NOMO-1 (cell line): ENCODE data around the gene C1QB.
A peak's percentile ranks its signal among the peaks of the same experiment; 100 is the strongest.
"Not testable (repeated sequence)": the region's sequence is repeated elsewhere in the genome, so short reads cannot be mapped to it uniquely, and the experiment has no call there.

Experiments
- DNase-seq, 2 experiments: peaks; one replicate each; lab custom pipeline; 2025; ENCODE audit not compliant: unreplicated experiment in 2 of 2; lab: John Stamatoyannopoulos, UW

Gene C1QB

DNA sequence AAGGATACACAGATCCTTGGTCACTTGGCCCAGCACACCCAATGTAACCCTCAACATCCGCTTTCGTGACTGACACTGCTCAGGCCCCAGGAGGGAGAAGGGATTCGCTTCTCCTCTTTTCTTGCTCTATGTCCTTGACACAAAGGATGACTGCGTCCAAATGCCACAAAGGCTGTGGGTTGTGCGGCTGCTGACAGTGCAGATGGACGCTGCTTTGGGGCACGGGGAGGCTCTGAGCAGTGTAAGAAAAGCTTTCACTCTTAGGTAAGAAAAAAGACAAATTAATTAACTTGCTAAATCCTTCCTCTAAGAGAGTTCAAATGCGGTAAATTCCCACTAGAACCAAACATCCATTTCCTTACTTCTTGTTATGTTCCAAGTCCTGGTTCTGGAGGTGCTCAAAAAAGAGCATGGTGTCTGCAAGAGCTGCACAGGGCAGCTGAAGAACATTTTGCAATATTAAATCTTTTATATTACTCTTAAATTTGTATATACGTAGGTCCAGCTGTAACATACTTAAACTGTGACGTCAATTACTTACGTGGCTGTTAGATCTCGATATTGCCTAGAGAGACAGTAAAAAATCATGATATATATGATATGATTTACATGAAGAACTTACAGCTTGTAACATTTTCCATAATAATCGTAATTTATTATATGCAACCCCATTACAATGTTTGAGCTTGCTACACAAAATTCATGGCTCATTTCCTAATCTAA is 38.2 kb downstream of the C1QB start:
- DNase-seq = no peak

DNA sequence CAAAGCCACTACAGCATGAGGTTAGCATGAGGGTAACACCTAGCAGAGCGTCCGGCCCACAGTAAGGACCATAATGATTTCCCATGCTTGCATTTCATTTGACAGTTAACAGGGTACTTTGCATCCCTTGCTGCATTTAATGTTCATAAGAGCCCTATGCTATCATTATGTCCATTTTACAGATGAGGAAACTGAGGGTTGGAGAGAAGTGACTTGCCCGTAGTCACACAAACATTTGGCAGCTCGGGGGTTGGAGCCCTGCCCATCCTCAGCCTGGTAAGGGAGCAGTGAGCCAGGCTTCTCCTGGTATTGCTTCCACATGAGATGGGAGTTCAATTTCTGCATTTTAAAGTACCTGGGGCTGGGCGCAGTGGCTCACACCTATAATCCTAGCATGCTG is 41.1 kb downstream of the C1QB start:
- DNase-seq = no peak

DNA sequence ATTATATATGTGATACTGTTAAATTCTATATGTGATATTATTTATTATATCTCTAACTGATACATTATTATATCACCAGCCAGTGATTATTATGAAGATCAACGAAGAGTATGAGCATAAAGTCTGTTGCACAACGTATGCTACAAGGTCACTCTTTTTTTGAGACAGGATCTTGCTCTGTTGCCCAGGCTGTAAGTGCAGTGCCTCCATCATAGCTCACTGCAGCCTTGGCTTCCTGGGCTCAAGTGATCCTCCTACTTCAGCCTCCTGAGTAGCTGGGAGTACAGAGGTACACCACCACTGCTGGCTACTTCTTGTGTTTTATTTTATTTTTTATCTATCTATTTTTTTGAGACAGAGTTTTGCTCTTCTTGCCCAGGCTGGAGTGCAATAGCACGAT is 43.6 kb downstream of the C1QB start:
- no peak for DNase-seq

DNA sequence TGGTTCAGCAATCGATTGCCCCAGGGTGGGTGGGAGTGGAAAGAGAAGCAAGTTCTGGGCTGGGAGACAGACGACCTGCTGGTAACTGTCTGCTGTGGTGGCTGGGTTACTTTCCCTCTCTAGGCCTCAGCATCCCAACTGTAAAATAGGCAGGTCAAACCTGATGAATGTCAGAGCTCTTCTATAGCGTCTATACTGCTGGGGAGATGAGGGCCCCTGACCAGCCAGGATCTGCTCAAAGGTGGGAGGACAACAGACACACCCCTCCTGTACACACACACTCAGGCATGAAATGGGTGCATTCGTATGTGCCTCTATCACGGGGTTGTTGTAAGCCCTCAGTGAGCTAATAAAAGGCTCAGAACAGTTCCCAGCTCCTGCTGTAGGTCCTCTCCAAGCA is 44.9 kb downstream of the C1QB start:
- DNase-seq = no peak

DNA sequence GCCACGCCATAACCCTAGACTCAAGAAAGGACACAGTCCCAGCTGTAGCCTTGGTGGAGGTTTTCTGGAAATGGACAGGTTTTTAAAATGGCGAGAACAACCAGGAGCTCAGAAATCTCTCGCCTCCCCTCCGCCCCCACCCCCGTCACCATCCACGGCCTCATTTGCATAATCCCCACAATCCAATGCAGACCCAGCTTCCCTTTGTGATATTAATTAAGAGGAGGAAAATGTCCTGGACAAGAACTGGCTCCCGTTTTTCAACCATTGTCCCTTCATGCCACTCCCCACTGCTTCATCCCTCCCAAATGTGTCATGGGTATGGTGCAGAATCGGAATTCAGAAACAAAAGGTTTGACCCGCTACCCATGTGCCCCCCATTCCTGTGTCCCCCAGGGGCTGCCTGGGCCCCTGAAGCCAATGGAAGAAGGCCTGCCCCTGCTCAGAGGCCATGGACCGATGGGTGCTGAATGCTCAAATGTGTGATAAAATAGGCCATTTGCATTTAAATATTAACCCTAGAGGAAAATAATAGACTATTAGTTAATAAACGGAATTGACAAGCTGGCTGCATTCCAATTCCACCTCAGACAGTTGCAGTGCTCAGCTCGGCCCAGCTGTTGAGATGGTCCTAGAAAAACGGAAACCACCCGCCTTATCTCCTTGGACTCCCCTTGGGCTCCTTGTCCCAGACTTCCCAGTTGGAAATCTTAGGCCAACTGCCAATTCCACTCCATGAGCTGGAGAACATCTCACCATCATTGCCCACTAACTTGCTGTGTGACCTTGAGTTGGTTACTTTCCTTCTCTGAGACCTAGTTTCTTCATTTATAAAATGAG is 46.9 kb downstream of the C1QB start:
- no peak for DNase-seq

DNA sequence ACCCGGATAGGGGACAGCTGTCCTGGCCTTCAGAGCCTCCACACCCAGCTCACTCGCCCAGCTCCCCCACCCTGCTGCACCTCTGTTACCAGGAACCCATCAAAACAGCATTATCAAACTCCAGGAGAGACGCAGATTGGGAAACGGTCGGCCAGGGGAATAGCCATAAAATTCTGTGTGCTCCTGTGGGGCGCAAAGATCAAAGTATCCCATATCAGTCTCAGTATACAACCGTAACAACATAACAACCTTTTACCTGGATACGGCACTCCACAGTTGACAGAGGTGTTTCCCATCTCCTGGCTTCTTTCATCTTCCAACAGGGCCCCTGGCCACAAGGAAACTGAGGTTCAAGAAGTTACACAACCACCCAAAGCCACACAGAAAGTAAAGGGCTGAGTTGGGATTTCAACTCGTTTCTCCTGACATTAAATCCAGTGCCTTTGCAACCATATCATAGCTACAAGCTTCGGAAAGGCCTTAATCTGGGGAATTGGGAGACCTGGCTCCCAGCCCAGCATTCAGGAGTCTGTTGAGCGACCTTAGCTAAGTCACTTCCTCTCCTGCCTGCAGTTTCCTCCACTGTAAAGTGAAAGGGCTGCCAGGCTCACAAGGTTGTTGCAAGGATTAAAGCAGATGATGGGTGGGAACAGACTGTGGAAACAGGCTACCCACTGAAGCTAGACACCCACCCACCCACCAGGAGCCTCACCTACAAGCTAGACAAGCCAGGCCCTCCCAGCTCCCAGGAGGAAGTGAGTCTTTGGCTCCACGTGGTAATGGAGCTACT is 49.5 kb downstream of the C1QB start:
- no peak for DNase-seq

DNA sequence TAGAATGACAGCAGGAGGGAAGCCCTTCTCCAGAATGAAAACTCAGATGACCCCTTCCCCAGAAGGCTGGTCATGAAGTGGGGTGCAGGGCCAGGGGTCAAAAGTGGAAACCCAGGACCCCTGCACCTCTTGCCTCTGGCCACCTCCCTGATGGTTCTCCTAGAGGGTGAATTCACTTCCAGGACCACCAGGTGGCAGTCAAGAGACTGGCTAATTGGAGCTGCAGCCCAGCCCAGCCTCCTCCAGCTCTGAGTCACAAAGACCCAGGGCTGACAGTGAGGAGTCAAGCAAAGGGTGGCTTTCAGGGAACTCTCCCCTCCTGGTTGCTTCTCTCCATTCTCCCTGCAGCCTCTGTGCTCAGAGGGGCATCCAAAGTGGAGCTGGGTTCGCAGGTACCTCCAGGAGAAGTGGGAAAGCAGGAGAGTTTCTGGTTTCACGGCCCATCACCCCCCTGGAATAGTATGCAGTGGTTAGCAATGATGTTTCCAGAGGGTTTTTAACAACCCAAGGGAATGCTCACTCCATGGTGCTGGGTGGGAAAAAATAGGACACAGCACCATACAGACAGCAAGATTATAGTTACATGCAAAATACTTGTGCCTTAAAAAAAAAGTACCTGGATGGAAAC is 51.5 kb downstream of the C1QB start:
- peak; percentile 72 to 80 for DNase-seq

DNA sequence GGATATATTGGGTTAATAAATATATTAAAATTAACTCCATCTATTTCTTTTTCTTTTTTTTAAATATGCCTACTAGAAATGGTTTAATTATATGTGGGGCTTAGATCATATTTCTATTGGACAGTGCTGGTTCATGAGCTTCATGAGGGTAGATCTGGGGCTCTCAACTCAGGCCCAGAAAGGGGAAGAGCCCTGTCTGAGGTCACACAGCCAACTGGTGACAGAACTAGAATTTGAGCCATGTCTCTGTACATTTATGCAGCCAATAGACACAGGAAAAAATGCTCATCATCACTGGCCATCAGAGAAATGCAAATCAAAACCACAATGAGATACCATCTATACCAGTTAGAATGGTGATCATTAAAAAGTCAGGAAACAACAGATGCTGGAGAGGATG is 52.5 kb downstream of the C1QB start:
- DNase-seq = no peak

DNA sequence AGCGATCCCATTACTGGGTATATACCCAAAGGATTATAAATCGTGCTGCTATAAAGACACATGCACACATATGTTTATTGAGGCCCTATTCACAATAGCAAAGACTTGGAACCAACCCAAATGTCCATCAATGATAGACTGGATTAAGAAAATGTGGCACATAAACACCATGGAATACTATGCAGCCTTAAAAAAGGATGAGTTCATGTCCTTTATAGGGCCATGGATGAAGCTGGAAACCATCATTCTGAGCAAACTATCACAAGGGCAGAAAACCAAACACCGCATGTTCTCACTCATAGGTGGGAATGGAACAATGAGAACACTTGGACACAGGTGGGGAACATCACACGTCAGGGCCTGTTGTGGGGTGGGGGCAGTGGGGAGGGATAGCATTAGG is 53.1 kb downstream of the C1QB start:
- not testable (repeated sequence) for DNase-seq

DNA sequence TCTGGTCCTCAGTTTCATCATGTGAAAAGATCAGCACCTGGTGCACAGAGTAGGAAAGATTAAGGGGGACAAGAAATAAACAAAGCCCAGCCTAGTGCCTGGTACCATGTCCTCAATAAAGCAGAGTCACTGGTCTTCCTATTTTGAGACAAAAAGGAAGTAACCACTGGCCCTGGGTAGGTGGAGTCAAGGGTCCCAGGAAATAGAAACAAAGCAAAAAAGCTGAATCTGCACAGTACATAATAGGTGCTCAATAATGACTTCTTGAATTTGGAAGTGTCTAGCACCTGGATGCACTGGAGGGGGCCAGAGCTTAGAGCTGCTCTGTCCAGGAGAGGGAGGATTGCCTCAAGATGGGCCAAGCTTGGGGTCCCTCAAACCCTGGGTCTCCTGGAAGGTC is 55.7 kb downstream of the C1QB start:
- DNase-seq = peak in 1 of 2 experiments; percentile 25

DNA sequence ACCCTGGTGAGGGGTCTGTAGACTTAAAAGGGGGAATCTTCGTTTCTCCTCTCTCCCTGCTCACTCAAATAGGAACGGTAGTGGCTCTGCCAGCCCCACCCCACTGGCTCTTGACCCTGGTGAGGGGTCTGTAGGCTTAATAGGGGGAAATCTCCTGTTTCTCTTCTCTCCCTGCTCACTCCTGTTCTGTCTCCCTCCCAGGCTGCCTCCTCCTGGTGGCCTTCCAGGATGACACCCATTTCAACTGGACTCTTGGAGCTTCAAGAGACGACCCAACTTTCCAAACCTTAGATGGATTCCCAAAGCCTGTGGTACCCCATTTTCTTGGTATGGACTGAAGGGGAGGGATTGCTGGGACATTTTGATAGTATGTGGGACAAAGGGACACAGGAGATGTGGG is 56.2 kb downstream of the C1QB start:
- no peak for DNase-seq

DNA sequence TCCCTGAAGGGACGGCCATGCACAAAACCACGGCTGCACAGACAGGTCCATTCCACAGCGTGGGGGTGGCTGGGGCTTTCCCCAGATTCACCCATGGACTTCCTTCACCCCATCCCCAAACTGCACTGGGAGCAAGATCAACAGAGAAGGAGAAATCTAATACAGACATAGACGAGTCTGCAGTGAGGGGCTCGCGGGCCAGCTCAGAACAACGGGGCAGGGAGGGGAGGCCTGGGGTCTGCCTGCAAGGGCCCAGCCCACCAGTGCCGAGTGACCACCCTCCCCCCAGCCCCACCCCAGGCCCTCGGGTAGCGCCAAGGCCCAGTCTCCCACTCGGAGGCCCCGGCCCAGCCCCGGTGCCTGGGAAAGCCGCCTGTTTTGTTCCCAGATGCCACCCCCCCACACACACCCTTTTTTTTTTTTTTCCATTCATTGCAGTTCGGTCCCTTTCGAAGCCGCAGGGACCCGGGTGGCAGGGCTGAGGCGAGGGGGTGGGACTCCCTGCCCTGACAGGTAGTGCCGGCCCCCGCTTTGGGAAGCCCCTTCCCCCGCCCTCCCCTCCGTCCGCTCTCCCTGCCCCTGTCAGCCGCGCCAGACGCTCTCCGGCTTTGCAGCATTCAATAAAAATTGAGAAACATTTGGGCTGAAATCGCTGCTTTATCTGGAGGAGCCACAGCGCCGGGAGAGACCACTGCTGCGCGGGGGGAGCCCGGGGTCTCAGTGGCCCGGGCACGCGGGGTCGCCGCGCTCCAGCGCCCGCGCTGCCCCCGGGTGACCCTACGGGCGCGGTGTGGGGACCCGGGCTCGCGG is 57.1 kb downstream of the C1QB start:
- DNase-seq = peak; percentile 54 to 82

DNA sequence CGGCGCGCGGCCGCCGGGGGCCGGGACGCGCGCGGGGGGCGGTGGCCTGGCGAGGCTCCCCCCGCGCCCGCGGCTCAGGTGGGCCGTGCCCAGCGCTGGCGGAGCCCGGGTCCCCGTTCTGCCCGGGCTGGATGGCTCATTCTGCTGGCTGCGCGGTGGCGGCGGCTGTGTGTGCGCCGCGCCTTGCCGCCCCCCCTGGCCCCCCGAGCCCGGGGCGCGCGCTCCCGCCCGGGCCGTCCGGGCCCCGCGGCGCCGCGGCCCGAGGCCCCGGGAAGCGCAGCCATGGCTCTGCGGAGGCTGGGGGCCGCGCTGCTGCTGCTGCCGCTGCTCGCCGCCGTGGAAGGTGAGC is 57.6 kb downstream of the C1QB start, which contains the start of gene EPHB2:
TSS of gene EPHB2 (plus strand) at position 139 of the 349 bp plus-strand sequence. CDS start at position 283, 144 bp downstream.
- peak in 1 of 2 experiments; percentile 44 for DNase-seq

DNA sequence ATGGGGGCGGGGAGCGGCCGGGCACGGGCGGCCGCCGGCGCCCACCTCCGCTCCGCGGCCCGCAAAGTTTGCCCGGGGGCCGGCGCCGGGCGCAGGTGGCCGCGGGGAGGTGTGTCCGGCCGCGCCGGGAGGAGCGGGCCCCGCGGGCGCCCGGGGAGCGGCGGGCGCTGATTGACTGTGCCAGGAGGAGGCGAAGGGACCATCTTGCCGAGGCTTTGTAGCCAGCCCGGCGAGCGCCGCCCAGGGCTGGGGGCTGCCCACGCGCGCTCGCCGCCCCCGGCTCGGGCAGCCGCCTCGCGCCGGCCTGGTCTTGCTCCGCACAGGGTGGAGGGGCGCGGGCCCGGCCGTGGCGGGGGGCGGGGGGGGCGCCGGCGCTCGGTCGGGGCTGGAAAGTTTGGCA is 58.0 kb downstream of the C1QB start:
- no peak for DNase-seq
